Measurements from ENCODE around the gene FHL3. TPM values are rescaled to one million over a fixed set of nuclear protein-coding genes. Genes with fewer than 3 reads are reported as not detected.

The FHL3 gene
- total and polyA plus RNA-seq, 2 donors, result 9.4 to 89.6 TPM

GRCh38 chr1:38028105-38028591 lies 22.8 kb upstream of the FHL3 start:
- WGBS, result 59% methylated on average over 3 of the region's 3 CpGs
- peak overlapping the region; percentile 49 for H3K27ac ChIP-seq (ENCODE audit: low read depth)

GRCh38 chr1:38027201-38028104 lies 22.1 kb upstream of the FHL3 start:
- no peak overlapping the region for H3K4me3 ChIP-seq (ENCODE audit: low read depth, low read length)
- no peaks in the 10 kb centered on the region for H3K4me1 ChIP-seq (ENCODE audit: insufficient read depth)
- peak; percentile 75 for DNase-seq (ENCODE audit: extremely low spot score)
- no peak overlapping the region for H3K27ac ChIP-seq (ENCODE audit: low read depth)
- WGBS, result 74% methylated on average over 19 of the region's 19 CpGs
- peaks cover 2% of the 10 kb centered on the region for H3K36me3 ChIP-seq (ENCODE audit: insufficient read depth)

More at GRCh38 chr1:38028105-38028591, 22.8 kb upstream of the FHL3 start:
- DNase-seq (ENCODE audit: extremely low spot score), result no peak
- H3K36me3 ChIP-seq (ENCODE audit: insufficient read depth), result no peaks in the 10 kb centered on the region
- H3K4me1 ChIP-seq (ENCODE audit: insufficient read depth), result no peaks in the 10 kb centered on the region
- H3K4me3 ChIP-seq (ENCODE audit: low read depth, low read length), result no peak overlapping the region

- peaks cover 3% of the 10 kb centered on the region for H3K36me3 ChIP-seq (ENCODE audit: insufficient read depth)
- no peak overlapping the region for H3K27ac ChIP-seq (ENCODE audit: low read depth)
- H3K4me1 ChIP-seq (ENCODE audit: insufficient read depth), result no peaks in the 10 kb centered on the region
- H3K4me3 ChIP-seq (ENCODE audit: low read depth, low read length), result no peak overlapping the region
- 75% methylated on average over 8 of the region's 8 CpGs for WGBS
- no peak for DNase-seq (ENCODE audit: extremely low spot score)
Observed at GRCh38 chr1:38026592-38027200, 21.4 kb upstream of the FHL3 start.

GRCh38 chr1:38025664-38026063 lies 20.4 kb upstream of the FHL3 start:
- peaks cover 3% of the 10 kb centered on the region for H3K36me3 ChIP-seq (ENCODE audit: insufficient read depth)
- no peaks in the 10 kb centered on the region for H3K4me1 ChIP-seq (ENCODE audit: insufficient read depth)
- 84% methylated on average over 6 of the region's 6 CpGs for WGBS
- no peak overlapping the region for H3K4me3 ChIP-seq (ENCODE audit: low read depth, low read length)
- no peak overlapping the region for H3K27ac ChIP-seq (ENCODE audit: low read depth)
- no peak for DNase-seq (ENCODE audit: extremely low spot score)

GRCh38 chr1:38025233-38025632 lies 19.9 kb upstream of the FHL3 start:
- DNase-seq (ENCODE audit: extremely low spot score), result no peak
- peak overlapping the region; percentile 38 for H3K27ac ChIP-seq (ENCODE audit: low read depth)
- no peak overlapping the region for H3K4me3 ChIP-seq (ENCODE audit: low read depth, low read length)
- peaks cover 7% of the 10 kb centered on the region for H3K36me3 ChIP-seq (ENCODE audit: insufficient read depth)
- WGBS, result 90% methylated on average over 2 of the region's 2 CpGs
- no peaks in the 10 kb centered on the region for H3K4me1 ChIP-seq (ENCODE audit: insufficient read depth)

GRCh38 chr1:38022810-38023209 lies 17.5 kb upstream of the FHL3 start:
- Histone ChIP-seq H3K36me3 (ENCODE audit: insufficient read depth) (peaks cover 10% of the 10 kb centered on the region), H3K4me3 (ENCODE audit: low read depth, low read length) (no peak overlapping the region), H3K4me1 (ENCODE audit: insufficient read depth) (no peaks in the 10 kb centered on the region), H3K27ac (ENCODE audit: low read depth) (no peak overlapping the region)
- WGBS, result 89% methylated on average over 3 of the region's 3 CpGs
- no peak for DNase-seq (ENCODE audit: extremely low spot score)

- WGBS, result 95% methylated on average over 5 of the region's 5 CpGs
- Histone ChIP-seq H3K4me1 (ENCODE audit: insufficient read depth) (no peaks in the 10 kb centered on the region), H3K4me3 (ENCODE audit: low read depth, low read length) (no peak overlapping the region), H3K36me3 (ENCODE audit: insufficient read depth) (peaks cover 10% of the 10 kb centered on the region), H3K27ac (ENCODE audit: low read depth) (no peak overlapping the region)
- no peak for DNase-seq (ENCODE audit: extremely low spot score)
Observed at GRCh38 chr1:38021969-38022368, 16.7 kb upstream of the FHL3 start.

GRCh38 chr1:38020396-38020795 lies 15.1 kb upstream of the FHL3 start:
- no peak for DNase-seq (ENCODE audit: extremely low spot score)
- 92% methylated on average over 2 of the region's 2 CpGs for WGBS
- Histone ChIP-seq H3K27ac (ENCODE audit: low read depth) (no peak overlapping the region), H3K4me3 (ENCODE audit: low read depth, low read length) (no peak overlapping the region), H3K36me3 (ENCODE audit: insufficient read depth) (peaks cover 10% of the 10 kb centered on the region), H3K4me1 (ENCODE audit: insufficient read depth) (no peaks in the 10 kb centered on the region)

GRCh38 chr1:38018864-38019343 lies 13.6 kb upstream of the FHL3 start:
- no peak for DNase-seq (ENCODE audit: extremely low spot score)
- 71% methylated on average over 6 of the region's 6 CpGs for WGBS
- Histone ChIP-seq H3K27ac (ENCODE audit: low read depth) (no peak overlapping the region), H3K4me1 (ENCODE audit: insufficient read depth) (no peaks in the 10 kb centered on the region), H3K4me3 (ENCODE audit: low read depth, low read length) (no peak overlapping the region), H3K36me3 (ENCODE audit: insufficient read depth) (peaks cover 10% of the 10 kb centered on the region)

- Histone ChIP-seq H3K36me3 (ENCODE audit: insufficient read depth) (peaks cover 6% of the 10 kb centered on the region), H3K4me1 (ENCODE audit: insufficient read depth) (no peaks in the 10 kb centered on the region), H3K4me3 (ENCODE audit: low read depth, low read length) (no peak overlapping the region), H3K27ac (ENCODE audit: low read depth) (no peak overlapping the region)
- DNase-seq (ENCODE audit: extremely low spot score), result no peak
- WGBS, result 34% methylated on average over 6 of the region's 6 CpGs
Observed at GRCh38 chr1:38015978-38016725, 10.8 kb upstream of the FHL3 start.

GRCh38 chr1:38014724-38015424 lies 9.6 kb upstream of the FHL3 start:
- DNase-seq (ENCODE audit: extremely low spot score), result no peak
- WGBS, result 81% methylated on average over 11 of the region's 11 CpGs
- Histone ChIP-seq H3K27ac (ENCODE audit: low read depth) (no peak overlapping the region), H3K36me3 (ENCODE audit: insufficient read depth) (peaks cover 2% of the 10 kb centered on the region), H3K4me3 (ENCODE audit: low read depth, low read length) (no peak overlapping the region), H3K4me1 (ENCODE audit: insufficient read depth) (no peaks in the 10 kb centered on the region)

GRCh38 chr1:38014171-38014570 lies 8.9 kb upstream of the FHL3 start:
- H3K27ac ChIP-seq (ENCODE audit: low read depth), result no peak overlapping the region
- H3K4me1 ChIP-seq (ENCODE audit: insufficient read depth), result no peaks in the 10 kb centered on the region
- H3K4me3 ChIP-seq (ENCODE audit: low read depth, low read length), result no peak overlapping the region
- H3K36me3 ChIP-seq (ENCODE audit: insufficient read depth), result no peaks in the 10 kb centered on the region
- WGBS, result 49% methylated on average over 4 of the region's 4 CpGs
- no peak for DNase-seq (ENCODE audit: extremely low spot score)

GRCh38 chr1:38013227-38013622 lies 7.9 kb upstream of the FHL3 start:
- Histone ChIP-seq H3K36me3 (ENCODE audit: insufficient read depth) (no peaks in the 10 kb centered on the region), H3K4me1 (ENCODE audit: insufficient read depth) (no peaks in the 10 kb centered on the region), H3K4me3 (ENCODE audit: low read depth, low read length) (peak overlapping the region; percentile 51), H3K27ac (ENCODE audit: low read depth) (peak overlapping the region; percentile 81)
- DNase-seq (ENCODE audit: extremely low spot score), result no peak
- WGBS, result 10% methylated on average over 4 of the region's 4 CpGs

Measured in urinary bladder (tissue), 4 donors.